Neural cell (in vitro differentiated cells): ENCODE measurements around the gene SPATA12.

Experiments used
- CTCF ChIP-seq: fragments of 450-650 bp; IDR thresholded peaks from 2 replicates; pipeline ENCODE4 v1.5.1; 2014; ENCODE audit warnings: antibody characterized with exemption, mild to moderate bottlenecking, moderate library complexity; ENCODE audit not compliant: poor library complexity, severe bottlenecking
- EP300 ChIP-seq: fragments of 450-650 bp; conservative IDR thresholded peaks from 2 replicates; pipeline ENCODE4 v1.6.1; 2014; ENCODE audit warnings: antibody characterized with exemption, mild to moderate bottlenecking, moderate library complexity; ENCODE audit not compliant: poor library complexity, severe bottlenecking
- POLR2AphosphoS5 ChIP-seq: IDR thresholded peaks from 2 replicates; pipeline ENCODE4 v1.6.1; 2012
- TAF1 ChIP-seq: IDR thresholded peaks from 2 replicates; pipeline ENCODE4 v1.6.1; 2012; ENCODE audit warnings: low read depth
- TF ChIP-seq, protein P1 (sequence below): IDR thresholded peaks from 2 replicates; pipeline ENCODE4 v1.6.1; 2012; ENCODE audit warnings: borderline replicate concordance

DNA sequence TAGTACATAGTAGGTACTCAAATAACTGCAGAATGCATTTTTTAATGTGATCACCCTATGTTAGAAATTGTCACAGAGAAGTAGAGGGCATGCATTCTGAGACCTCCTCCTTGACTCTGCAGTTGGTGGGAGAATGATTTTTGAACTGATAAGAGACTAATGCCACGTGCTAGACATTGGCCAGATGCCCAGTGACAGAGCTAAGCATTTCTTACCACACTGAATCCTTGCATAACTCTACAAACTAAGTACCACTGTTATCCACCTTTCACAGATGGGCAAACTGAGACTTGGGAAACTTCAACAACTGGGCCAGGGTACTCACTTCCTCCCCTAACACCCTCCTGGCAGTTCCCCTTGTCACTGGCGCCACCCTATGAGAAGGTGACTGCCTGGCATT is 33.5 kb upstream of the SPATA12 start:
- no peak for TF ChIP-seq CTCF
- TF ChIP-seq TAF1 = no peak
- TF ChIP-seq EP300 = no peak
- TF ChIP-seq, protein P1, sequence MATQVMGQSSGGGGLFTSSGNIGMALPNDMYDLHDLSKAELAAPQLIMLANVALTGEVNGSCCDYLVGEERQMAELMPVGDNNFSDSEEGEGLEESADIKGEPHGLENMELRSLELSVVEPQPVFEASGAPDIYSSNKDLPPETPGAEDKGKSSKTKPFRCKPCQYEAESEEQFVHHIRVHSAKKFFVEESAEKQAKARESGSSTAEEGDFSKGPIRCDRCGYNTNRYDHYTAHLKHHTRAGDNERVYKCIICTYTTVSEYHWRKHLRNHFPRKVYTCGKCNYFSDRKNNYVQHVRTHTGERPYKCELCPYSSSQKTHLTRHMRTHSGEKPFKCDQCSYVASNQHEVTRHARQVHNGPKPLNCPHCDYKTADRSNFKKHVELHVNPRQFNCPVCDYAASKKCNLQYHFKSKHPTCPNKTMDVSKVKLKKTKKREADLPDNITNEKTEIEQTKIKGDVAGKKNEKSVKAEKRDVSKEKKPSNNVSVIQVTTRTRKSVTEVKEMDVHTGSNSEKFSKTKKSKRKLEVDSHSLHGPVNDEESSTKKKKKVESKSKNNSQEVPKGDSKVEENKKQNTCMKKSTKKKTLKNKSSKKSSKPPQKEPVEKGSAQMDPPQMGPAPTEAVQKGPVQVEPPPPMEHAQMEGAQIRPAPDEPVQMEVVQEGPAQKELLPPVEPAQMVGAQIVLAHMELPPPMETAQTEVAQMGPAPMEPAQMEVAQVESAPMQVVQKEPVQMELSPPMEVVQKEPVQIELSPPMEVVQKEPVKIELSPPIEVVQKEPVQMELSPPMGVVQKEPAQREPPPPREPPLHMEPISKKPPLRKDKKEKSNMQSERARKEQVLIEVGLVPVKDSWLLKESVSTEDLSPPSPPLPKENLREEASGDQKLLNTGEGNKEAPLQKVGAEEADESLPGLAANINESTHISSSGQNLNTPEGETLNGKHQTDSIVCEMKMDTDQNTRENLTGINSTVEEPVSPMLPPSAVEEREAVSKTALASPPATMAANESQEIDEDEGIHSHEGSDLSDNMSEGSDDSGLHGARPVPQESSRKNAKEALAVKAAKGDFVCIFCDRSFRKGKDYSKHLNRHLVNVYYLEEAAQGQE = no peak
- TF ChIP-seq POLR2AphosphoS5 = no peak
